SK-N-MC (cell line): ENCODE results near the gene NEK1.

Experiments used
- DNase-seq: peaks from one replicate; pipeline ENCODE4 v3.0.0-alpha.2; 2011; ENCODE audit warnings: low read depth, low spot score
- H3K27ac ChIP-seq: fragments of 200-600 bp; sonication (generic); 2 replicates; pipeline ENCODE4 v1.5.1; 2016; ENCODE audit warnings: mixed run types
- H3K36me3 ChIP-seq: fragments of 200-600 bp; sonication (generic); 2 replicates; pipeline ENCODE4 v1.6.1; 2017; ENCODE audit warnings: antibody characterized with exemption, low read length, mixed read lengths; ENCODE audit not compliant: insufficient read depth
- H3K4me3 ChIP-seq: fragments of 200-600 bp; sonication (generic); 2 replicates; pipeline ENCODE4 v1.5.1; 2016
- H3K9ac ChIP-seq: fragments of 200-600 bp; sonication (generic); 2 replicates; pipeline ENCODE4 v1.8.0; 2017; ENCODE audit warnings: mixed run types, mixed read lengths; ENCODE audit not compliant: insufficient read length
- H3K9me3 ChIP-seq: fragments of 200-600 bp; sonication (generic); 2 replicates; pipeline ENCODE4 v1.6.1; 2017; ENCODE audit warnings: low read depth, mild to moderate bottlenecking, antibody characterized with exemption, low read length, moderate library complexity, mixed read lengths
- EZH2 ChIP-seq: fragments of 200-600 bp; sonication (generic); IDR thresholded peaks from one replicate; pipeline ENCODE4 v1.6.1; 2017; ENCODE audit warnings: antibody characterized with exemption
- FOXP2 ChIP-seq: optimal IDR thresholded peaks from 2 replicates; pipeline ENCODE3; 2011; ENCODE audit warnings: mild to moderate bottlenecking, moderate library complexity; ENCODE audit not compliant: insufficient read depth; ENCODE audit errors: extremely low read length, control extremely low read depth
- POLR2AphosphoS5 ChIP-seq: IDR thresholded peaks from 2 replicates; pipeline ENCODE4 v1.6.1; 2012; ENCODE audit warnings: mild to moderate bottlenecking, low read depth, low read length, borderline replicate concordance

Gene NEK1

DNA sequence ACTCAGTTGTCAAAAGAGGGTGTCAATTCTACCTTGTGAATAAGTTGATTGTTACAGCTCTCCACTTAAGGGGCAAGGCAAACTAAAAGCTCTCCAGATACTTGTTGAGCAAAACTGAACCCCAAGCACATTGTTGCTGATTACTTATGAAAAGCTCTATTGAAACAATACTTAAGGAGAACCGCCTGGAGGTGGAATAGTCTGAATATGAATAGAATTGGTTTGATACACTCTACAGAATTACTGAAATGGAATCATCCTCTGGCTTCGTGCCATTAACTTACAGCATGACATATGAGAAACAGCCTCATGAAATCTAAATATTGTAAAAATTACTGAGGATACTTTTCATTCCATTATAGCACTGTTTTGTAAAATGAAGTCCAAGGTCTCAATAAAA, 214.6 kb downstream of the NEK1 start:
- peak; percentile 90 for DNase-seq
- Histone ChIP-seq H3K27ac (peak overlapping the region; percentile 86), H3K9me3 (no peaks in the 10 kb centered on the region), H3K36me3 (no peaks in the 10 kb centered on the region), H3K4me3 (peak overlapping the region; percentile 39; the same call in 1 of the 2 replicates), H3K9ac (no peak overlapping the region)
- no peak for TF ChIP-seq EZH2
- no peak for TF ChIP-seq FOXP2
- no peak; the same call in 1 of the 2 replicates for TF ChIP-seq POLR2AphosphoS5

DNA sequence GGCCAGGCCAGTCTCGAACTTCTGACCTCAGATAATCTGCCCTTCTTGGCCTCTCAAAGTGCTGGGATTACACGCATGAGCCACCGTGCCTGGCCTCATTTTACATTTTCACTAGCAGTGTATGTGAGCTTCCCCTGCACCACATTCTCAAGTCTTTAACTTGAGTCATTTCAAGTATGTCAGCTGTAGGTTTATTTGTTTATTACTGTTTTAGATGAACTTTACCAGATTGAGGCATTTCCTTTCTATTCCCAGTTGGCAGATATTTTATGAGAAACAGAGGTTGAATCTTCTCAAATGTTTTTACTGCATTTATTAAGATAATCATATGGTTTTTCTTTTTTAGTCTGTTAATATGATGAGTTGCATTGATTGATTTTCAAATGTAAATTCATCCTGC, 227.0 kb downstream of the NEK1 start:
- DNase-seq = peak; percentile 16

DNA sequence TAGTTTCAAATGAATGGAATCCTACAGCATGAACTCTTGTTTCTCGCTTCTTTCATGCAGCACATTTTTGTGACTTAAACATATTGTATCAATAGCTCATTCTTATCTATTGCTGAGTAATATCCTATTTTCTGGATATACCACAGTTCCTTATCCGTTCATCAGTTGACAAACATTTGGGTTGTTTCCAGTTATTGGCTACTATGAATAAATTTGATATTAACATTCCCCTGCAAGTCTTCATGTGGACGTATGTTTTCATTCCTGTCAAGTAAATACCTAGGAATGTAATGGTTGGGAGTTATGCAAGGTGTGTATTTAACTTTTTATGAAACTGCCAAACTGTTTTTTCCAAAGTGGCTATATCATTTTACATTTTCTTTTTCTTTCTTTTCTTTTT, 227.6 kb downstream of the NEK1 start:
- Histone ChIP-seq H3K4me3 (no peak overlapping the region), H3K9me3 (no peaks in the 10 kb centered on the region), H3K36me3 (no peaks in the 10 kb centered on the region), H3K27ac (no peak overlapping the region), H3K9ac (no peak overlapping the region)
- TF ChIP-seq EZH2 = no peak
- TF ChIP-seq POLR2AphosphoS5 = no peak
- no peak for TF ChIP-seq FOXP2
- no peak for DNase-seq

More for the DNA sequence above, 227.0 kb downstream of the NEK1 start:
- Histone ChIP-seq H3K9ac (no peak overlapping the region), H3K36me3 (no peaks in the 10 kb centered on the region), H3K9me3 (no peaks in the 10 kb centered on the region), H3K27ac (no peak overlapping the region), H3K4me3 (no peak overlapping the region)
- TF ChIP-seq EZH2 = no peak
- TF ChIP-seq POLR2AphosphoS5 = no peak
- no peak for TF ChIP-seq FOXP2

DNA sequence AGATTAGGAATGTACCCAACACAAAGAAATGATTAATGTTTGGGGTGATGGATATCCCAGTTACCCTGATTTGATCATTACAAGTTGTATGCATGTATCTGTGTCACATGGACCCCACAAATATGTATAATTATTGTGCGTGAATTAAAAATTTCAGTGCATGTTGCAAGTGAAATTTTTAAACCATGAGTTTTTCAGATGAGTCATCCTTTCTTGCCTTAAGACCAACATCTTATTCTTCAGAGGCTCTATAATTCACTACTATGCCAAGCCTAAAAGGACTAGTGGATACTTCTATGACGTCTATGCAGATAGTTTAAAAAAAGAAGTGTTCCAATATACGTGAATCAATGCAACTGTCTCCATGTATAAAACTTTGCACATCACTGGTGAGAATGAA, 228.7 kb downstream of the NEK1 start:
- no peak overlapping the region for H3K4me3 ChIP-seq

DNA sequence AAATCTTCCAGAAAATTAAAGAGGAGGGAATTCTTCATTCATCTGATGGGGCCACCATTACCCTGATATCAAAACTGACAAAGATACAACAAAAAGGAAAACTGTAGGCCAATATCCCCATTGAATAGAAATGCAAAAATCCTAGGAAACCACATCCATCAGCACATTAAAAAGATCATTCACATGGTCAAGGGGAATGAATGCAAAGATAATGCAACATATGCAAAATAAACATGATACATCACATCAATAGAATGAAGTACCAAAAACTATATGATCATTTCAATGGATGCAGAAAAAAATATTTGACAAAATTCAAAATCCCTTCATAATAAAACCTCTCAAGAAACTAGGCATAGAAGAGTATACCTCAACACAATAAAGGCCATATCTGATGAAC, 232.7 kb downstream of the NEK1 start:
- no peak overlapping the region for H3K4me3 ChIP-seq
- DNase-seq = no peak
- no peak for TF ChIP-seq EZH2
- no peak for TF ChIP-seq FOXP2
- no peak for TF ChIP-seq POLR2AphosphoS5
- H3K9ac ChIP-seq = no peak overlapping the region
- no peaks in the 10 kb centered on the region for H3K36me3 ChIP-seq
- peaks cover 7% of the 10 kb centered on the region for H3K9me3 ChIP-seq
- H3K27ac ChIP-seq = no peak overlapping the region

More for the DNA sequence above, 228.7 kb downstream of the NEK1 start:
- TF ChIP-seq FOXP2 (no peak), EZH2 (no peak), POLR2AphosphoS5 (no peak)
- no peak for DNase-seq
- no peaks in the 10 kb centered on the region for H3K9me3 ChIP-seq
- H3K27ac ChIP-seq = no peak overlapping the region
- H3K9ac ChIP-seq = no peak overlapping the region
- H3K36me3 ChIP-seq = no peaks in the 10 kb centered on the region

DNA sequence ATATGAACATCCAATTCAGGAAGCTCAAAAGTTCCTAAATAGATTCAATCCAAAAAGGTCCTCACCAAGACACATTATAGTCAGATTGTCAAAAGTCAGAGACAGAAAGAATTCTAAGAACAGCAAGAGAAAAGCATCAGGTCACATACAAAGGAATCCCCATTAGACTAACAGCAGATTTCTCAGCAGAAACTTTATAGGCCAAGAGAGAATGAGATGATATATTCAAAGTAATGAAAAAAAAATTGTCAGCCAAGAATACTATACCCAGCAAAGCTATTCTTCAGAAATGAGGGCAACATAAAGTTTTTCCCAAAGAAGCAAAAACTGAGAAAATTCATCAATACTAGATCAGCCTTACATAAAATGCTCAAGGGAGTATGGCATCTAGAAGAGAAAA, 235.0 kb downstream of the NEK1 start:
- no peak overlapping the region for H3K27ac ChIP-seq
- peaks cover 7% of the 10 kb centered on the region for H3K9me3 ChIP-seq
- TF ChIP-seq POLR2AphosphoS5 = no peak
- TF ChIP-seq FOXP2 = no peak
- no peak for TF ChIP-seq EZH2
- no peak for DNase-seq
- no peaks in the 10 kb centered on the region for H3K36me3 ChIP-seq
- H3K9ac ChIP-seq = no peak overlapping the region
- H3K4me3 ChIP-seq = no peak overlapping the region

DNA sequence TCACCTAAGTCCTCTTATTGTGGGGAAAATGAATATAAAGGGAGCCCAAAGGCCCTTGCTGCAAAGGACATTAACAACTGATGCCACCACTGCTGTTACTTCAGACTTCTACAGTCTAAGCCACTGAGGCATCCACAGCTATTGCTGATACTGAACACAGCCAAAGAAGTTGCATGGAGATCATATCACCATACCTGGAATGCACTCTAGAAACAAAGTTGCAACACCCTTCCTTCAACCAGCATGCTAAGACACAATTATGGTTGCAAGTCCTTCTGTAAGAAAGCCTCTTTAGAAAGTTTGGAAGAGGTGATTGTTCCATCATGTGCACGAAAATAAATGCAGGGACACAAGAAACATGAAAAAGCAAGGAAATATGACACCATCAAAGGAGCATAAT, 236.0 kb downstream of the NEK1 start:
- H3K4me3 ChIP-seq = no peak overlapping the region
- no peak overlapping the region for H3K27ac ChIP-seq
- DNase-seq = no peak
- H3K36me3 ChIP-seq = no peaks in the 10 kb centered on the region
- H3K9ac ChIP-seq = no peak overlapping the region
- TF ChIP-seq POLR2AphosphoS5 (no peak), FOXP2 (no peak), EZH2 (no peak)
- peaks cover 7% of the 10 kb centered on the region for H3K9me3 ChIP-seq

DNA sequence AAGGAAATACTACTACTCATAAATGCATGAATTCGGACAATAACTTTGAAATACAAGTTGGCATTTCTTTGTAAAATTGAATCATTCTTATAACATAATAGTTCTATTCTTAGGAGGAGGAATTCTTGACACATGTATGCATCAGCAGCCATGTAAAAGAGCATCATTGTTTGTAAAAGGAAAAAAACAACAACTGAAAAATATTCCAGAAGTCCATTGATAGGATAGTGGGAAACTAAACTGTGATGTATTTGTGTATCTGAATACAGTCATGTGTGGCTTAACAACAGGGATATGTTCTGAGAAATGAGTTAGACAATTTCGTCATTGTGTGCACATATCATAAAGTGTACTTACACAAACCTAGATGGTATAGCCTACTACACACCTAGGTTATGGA, 239.6 kb downstream of the NEK1 start:
- Histone ChIP-seq H3K27ac (no peak overlapping the region), H3K4me3 (no peak overlapping the region), H3K36me3 (no peaks in the 10 kb centered on the region), H3K9ac (no peak overlapping the region), H3K9me3 (peaks cover 7% of the 10 kb centered on the region)
- TF ChIP-seq FOXP2 (no peak), POLR2AphosphoS5 (no peak), EZH2 (no peak)
- DNase-seq = no peak

DNA sequence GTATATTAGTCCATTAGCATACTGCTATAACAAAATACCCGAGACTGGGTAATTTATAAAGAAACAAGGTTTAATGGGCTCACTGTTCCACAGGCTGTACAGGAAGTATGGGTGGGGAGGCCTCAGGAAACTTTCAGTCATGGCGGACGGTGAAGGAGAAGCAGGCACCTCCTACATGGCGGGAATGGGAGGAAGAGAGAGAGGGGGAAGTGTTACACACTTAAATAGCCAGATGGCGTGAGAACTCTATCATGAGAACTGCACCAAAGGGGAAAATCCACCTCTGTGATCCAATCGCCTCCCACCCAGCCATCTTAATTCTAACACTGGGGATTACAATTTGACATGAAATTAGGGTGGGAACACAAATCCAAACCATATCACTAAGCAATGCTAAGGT, 242.7 kb downstream of the NEK1 start:
- no peak overlapping the region for H3K9ac ChIP-seq
- TF ChIP-seq POLR2AphosphoS5 (no peak), EZH2 (no peak), FOXP2 (no peak)
- no peak overlapping the region for H3K27ac ChIP-seq
- H3K9me3 ChIP-seq = peaks cover 5% of the 10 kb centered on the region; the same call in 1 of the 2 replicates
- H3K36me3 ChIP-seq = no peaks in the 10 kb centered on the region
- DNase-seq = no peak
- no peak overlapping the region for H3K4me3 ChIP-seq

DNA sequence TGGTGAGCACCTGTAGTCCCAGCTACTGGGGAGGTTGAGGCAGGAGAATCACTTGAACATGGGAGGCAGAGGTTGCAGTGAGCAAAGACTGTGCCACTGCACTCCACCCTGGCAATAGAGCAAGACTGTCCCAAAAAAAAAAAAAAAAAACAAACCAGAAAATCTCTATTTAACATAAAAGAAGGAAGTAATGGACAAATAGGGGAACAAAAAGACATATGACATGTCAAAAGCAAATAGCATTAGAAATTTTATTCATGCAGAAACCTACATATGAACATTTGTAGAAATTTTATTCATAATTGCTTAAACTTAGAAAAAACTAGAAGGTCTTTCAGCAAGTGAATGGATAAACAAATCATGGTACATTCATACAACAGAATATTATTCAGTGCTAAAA, 244.6 kb downstream of the NEK1 start:
- TF ChIP-seq POLR2AphosphoS5 (no peak), EZH2 (no peak), FOXP2 (no peak)
- no peaks in the 10 kb centered on the region for H3K36me3 ChIP-seq

More for the DNA sequence above, 244.6 kb downstream of the NEK1 start:
- Histone ChIP-seq H3K9ac (no peak overlapping the region), H3K4me3 (no peak overlapping the region), H3K27ac (no peak overlapping the region), H3K9me3 (peaks cover 5% of the 10 kb centered on the region; the same call in 1 of the 2 replicates)
- DNase-seq = no peak
